Activated naive CD8-positive, alpha-beta T cell treated with anti-CD3 and anti-CD28 coated beads for 36 hours (primary cell): ENCODE measurements around the gene LRRC8A. TPM values are rescaled to one million over a fixed set of nuclear protein-coding genes. Genes with fewer than 3 reads are reported as not detected.
"Not testable (repeated sequence)": the region's sequence is repeated elsewhere in the genome, so short reads cannot be mapped to it uniquely, and the experiment has no call there.

ENCODE experiments used
- DNase-seq: peaks from one replicate; pipeline ENCODE4 v3.0.0; 2021
- H3K27ac Mint-ChIP-seq: one replicate; pipeline ENCODE4 v1.8.0; 2022; ENCODE audit warnings: mild to moderate bottlenecking, moderate library complexity, mixed read lengths
- H3K27me3 Mint-ChIP-seq: one replicate; pipeline ENCODE4 v1.8.0; 2022; ENCODE audit warnings: mild to moderate bottlenecking, mixed read lengths
- H3K36me3 Mint-ChIP-seq: one replicate; pipeline ENCODE4 v1.8.0; 2021; ENCODE audit warnings: mild to moderate bottlenecking, mixed read lengths
- H3K4me1 Mint-ChIP-seq: one replicate; pipeline ENCODE4 v1.8.0; 2021; ENCODE audit warnings: mixed read lengths
- H3K4me3 Mint-ChIP-seq: one replicate; pipeline ENCODE4 v1.8.0; 2022; ENCODE audit warnings: mild to moderate bottlenecking, moderate library complexity, mixed read lengths
- H3K9me3 Mint-ChIP-seq: one replicate; pipeline ENCODE4 v1.8.0; 2022; ENCODE audit warnings: mixed read lengths
- total RNA-seq, 2 experiments: library from RNA; stranded (reverse); gene quantifications; one replicate each; pipeline ENCODE4 v1.2.3, GENCODE V29; 2021

The LRRC8A gene
- total RNA-seq, 2 experiments from 2014 or later = 19.9 to 20.3 TPM

- H3K27ac Mint-ChIP-seq, H3K27me3 Mint-ChIP-seq, DNase-seq, H3K4me3 Mint-ChIP-seq, H3K4me1 Mint-ChIP-seq: not testable (repeated sequence)
- H3K9me3 Mint-ChIP-seq = peaks cover 15% of the 10 kb centered on the region
- peaks cover 24% of the 10 kb centered on the region for H3K36me3 Mint-ChIP-seq
Measured at GRCh38 chr9:128852646-128853045, 29.3 kb upstream of the LRRC8A start.

GRCh38 chr9:128854454-128854853 is 27.5 kb upstream of the LRRC8A start:
- H3K27ac Mint-ChIP-seq, DNase-seq, H3K27me3 Mint-ChIP-seq, H3K4me1 Mint-ChIP-seq, H3K4me3 Mint-ChIP-seq: not testable (repeated sequence)
- H3K9me3 Mint-ChIP-seq = peaks cover 15% of the 10 kb centered on the region
- peaks cover 18% of the 10 kb centered on the region for H3K36me3 Mint-ChIP-seq

GRCh38 chr9:128858476-128858875 is 23.5 kb upstream of the LRRC8A start:
- H3K9me3 Mint-ChIP-seq, DNase-seq, H3K4me1 Mint-ChIP-seq, H3K27me3 Mint-ChIP-seq, H3K36me3 Mint-ChIP-seq, H3K4me3 Mint-ChIP-seq, H3K27ac Mint-ChIP-seq: not testable (repeated sequence)

- H3K36me3 Mint-ChIP-seq = no peaks in the 10 kb centered on the region
- H3K4me1 Mint-ChIP-seq = peaks cover 8% of the 10 kb centered on the region
- no peak overlapping the region for H3K27ac Mint-ChIP-seq
- H3K9me3 Mint-ChIP-seq = no peaks in the 10 kb centered on the region
- no peak for DNase-seq
- no peak overlapping the region for H3K4me3 Mint-ChIP-seq
- H3K27me3 Mint-ChIP-seq = no peaks in the 10 kb centered on the region
Measured at GRCh38 chr9:128860937-128861336, 21.0 kb upstream of the LRRC8A start.

- DNase-seq = no peak
- Mint-ChIP-seq H3K36me3 (no peaks in the 10 kb centered on the region), H3K27ac (no peak overlapping the region), H3K4me3 (no peak overlapping the region), H3K27me3 (no peaks in the 10 kb centered on the region), H3K9me3 (no peaks in the 10 kb centered on the region), H3K4me1 (peaks cover 8% of the 10 kb centered on the region)
Measured at GRCh38 chr9:128861501-128861900, 20.4 kb upstream of the LRRC8A start.

GRCh38 chr9:128862401-128862851 is 19.5 kb upstream of the LRRC8A start:
- no peak overlapping the region for H3K4me3 Mint-ChIP-seq
- H3K27me3 Mint-ChIP-seq = no peaks in the 10 kb centered on the region
- H3K27ac Mint-ChIP-seq = no peak overlapping the region
- H3K36me3 Mint-ChIP-seq = no peaks in the 10 kb centered on the region
- H3K9me3 Mint-ChIP-seq = no peaks in the 10 kb centered on the region
- peaks cover 8% of the 10 kb centered on the region for H3K4me1 Mint-ChIP-seq
- no peak for DNase-seq

GRCh38 chr9:128863647-128864046 is 18.3 kb upstream of the LRRC8A start:
- H3K27ac Mint-ChIP-seq = no peak overlapping the region
- no peaks in the 10 kb centered on the region for H3K9me3 Mint-ChIP-seq
- peak; percentile 81 for DNase-seq
- no peaks in the 10 kb centered on the region for H3K27me3 Mint-ChIP-seq
- no peaks in the 10 kb centered on the region for H3K36me3 Mint-ChIP-seq
- no peak overlapping the region for H3K4me3 Mint-ChIP-seq
- H3K4me1 Mint-ChIP-seq = peaks cover 8% of the 10 kb centered on the region

GRCh38 chr9:128870128-128870940 is 11.6 kb upstream of the LRRC8A start:
- DNase-seq = no peak
- Mint-ChIP-seq H3K4me3 (no peak overlapping the region), H3K4me1 (peaks cover 7% of the 10 kb centered on the region), H3K36me3 (no peaks in the 10 kb centered on the region), H3K27me3 (no peaks in the 10 kb centered on the region), H3K27ac (no peak overlapping the region), H3K9me3 (no peaks in the 10 kb centered on the region)

GRCh38 chr9:128870941-128871265 is 11.0 kb upstream of the LRRC8A start:
- H3K27me3 Mint-ChIP-seq, H3K36me3 Mint-ChIP-seq, H3K4me1 Mint-ChIP-seq, H3K4me3 Mint-ChIP-seq, H3K27ac Mint-ChIP-seq, DNase-seq, H3K9me3 Mint-ChIP-seq: not testable (repeated sequence)

- peaks cover 4% of the 10 kb centered on the region for H3K36me3 Mint-ChIP-seq
- H3K27ac Mint-ChIP-seq = no peak overlapping the region
- peaks cover 16% of the 10 kb centered on the region for H3K4me1 Mint-ChIP-seq
- DNase-seq = no peak
- no peaks in the 10 kb centered on the region for H3K9me3 Mint-ChIP-seq
- H3K4me3 Mint-ChIP-seq = no peak overlapping the region
- no peaks in the 10 kb centered on the region for H3K27me3 Mint-ChIP-seq
Measured at GRCh38 chr9:128877852-128878251, 4.1 kb upstream of the LRRC8A start.

GRCh38 chr9:128882677-128883603 is 1.0 kb downstream of the LRRC8A start:
- H3K27me3 Mint-ChIP-seq = no peaks in the 10 kb centered on the region
- peaks cover 46% of the 10 kb centered on the region for H3K4me1 Mint-ChIP-seq
- H3K27ac Mint-ChIP-seq = peak overlapping the region; percentile 93
- H3K4me3 Mint-ChIP-seq = peak overlapping the region; percentile 96
- H3K9me3 Mint-ChIP-seq = no peaks in the 10 kb centered on the region
- peak; percentile 14 for DNase-seq
- H3K36me3 Mint-ChIP-seq = peaks cover 18% of the 10 kb centered on the region

GRCh38 chr9:128884164-128884563 is 2.2 kb downstream of the LRRC8A start:
- Mint-ChIP-seq H3K27me3 (no peaks in the 10 kb centered on the region), H3K27ac (peak overlapping the region; percentile 44), H3K9me3 (no peaks in the 10 kb centered on the region), H3K4me1 (peaks cover 48% of the 10 kb centered on the region), H3K36me3 (peaks cover 18% of the 10 kb centered on the region), H3K4me3 (peak overlapping the region; percentile 96)
- DNase-seq = no peak

GRCh38 chr9:128885376-128885775 is 3.4 kb downstream of the LRRC8A start:
- peaks cover 42% of the 10 kb centered on the region for H3K4me1 Mint-ChIP-seq
- no peak overlapping the region for H3K27ac Mint-ChIP-seq
- no peaks in the 10 kb centered on the region for H3K27me3 Mint-ChIP-seq
- no peak for DNase-seq
- H3K4me3 Mint-ChIP-seq = peak overlapping the region; percentile 12
- no peaks in the 10 kb centered on the region for H3K9me3 Mint-ChIP-seq
- H3K36me3 Mint-ChIP-seq = peaks cover 18% of the 10 kb centered on the region

GRCh38 chr9:128885798-128886197 is 3.9 kb downstream of the LRRC8A start:
- DNase-seq = no peak
- no peak overlapping the region for H3K27ac Mint-ChIP-seq
- H3K9me3 Mint-ChIP-seq = no peaks in the 10 kb centered on the region
- peaks cover 20% of the 10 kb centered on the region for H3K36me3 Mint-ChIP-seq
- H3K4me1 Mint-ChIP-seq = peaks cover 40% of the 10 kb centered on the region
- no peaks in the 10 kb centered on the region for H3K27me3 Mint-ChIP-seq
- H3K4me3 Mint-ChIP-seq = no peak overlapping the region

GRCh38 chr9:128886211-128886891 is 4.4 kb downstream of the LRRC8A start:
- Mint-ChIP-seq H3K36me3 (peaks cover 18% of the 10 kb centered on the region), H3K27ac (no peak overlapping the region), H3K4me3 (no peak overlapping the region), H3K4me1 (peaks cover 37% of the 10 kb centered on the region), H3K9me3 (no peaks in the 10 kb centered on the region), H3K27me3 (no peaks in the 10 kb centered on the region)
- DNase-seq = no peak
